Muscle layer of colon (tissue), 2 donors: ENCODE results near the gene PRPF40A.

Source experiments
- H3K27ac ChIP-seq: one replicate; pipeline ENCODE4 v1.7.0; 2013; ENCODE audit warnings: low read depth, mild to moderate bottlenecking, low read length, moderate library complexity
- H3K27me3 ChIP-seq, 2 donors: one replicate each; pipeline ENCODE4 v1.7.0; 2013; ENCODE audit warnings: low read length in 2 of 2, mild to moderate bottlenecking in 2 of 2; ENCODE audit not compliant: insufficient read depth in 2 of 2, control insufficient read depth in 1 of 2
- H3K36me3 ChIP-seq: one replicate; pipeline ENCODE4 v1.7.0; 2013; ENCODE audit warnings: mild to moderate bottlenecking, low read length; ENCODE audit not compliant: insufficient read depth
- H3K4me1 ChIP-seq: one replicate; pipeline ENCODE4 v1.7.0; 2013; ENCODE audit warnings: mild to moderate bottlenecking, low read length; ENCODE audit not compliant: insufficient read depth
- H3K4me3 ChIP-seq, 2 donors: one replicate each; pipeline ENCODE4 v1.7.0; 2013; ENCODE audit warnings: low read length in 2 of 2, low read depth in 1 of 2, mild to moderate bottlenecking in 1 of 2, moderate library complexity in 1 of 2
- H3K9ac ChIP-seq: one replicate; pipeline ENCODE4 v1.7.0; 2013; ENCODE audit warnings: low read length
- H3K9me3 ChIP-seq: one replicate; pipeline ENCODE4 v1.7.0; 2013; ENCODE audit warnings: mild to moderate bottlenecking, low read length
- donor health status: abdominal sarcoma.
- donor health status: Adenocarcinoma of cecum.

The PRPF40A gene

DNA sequence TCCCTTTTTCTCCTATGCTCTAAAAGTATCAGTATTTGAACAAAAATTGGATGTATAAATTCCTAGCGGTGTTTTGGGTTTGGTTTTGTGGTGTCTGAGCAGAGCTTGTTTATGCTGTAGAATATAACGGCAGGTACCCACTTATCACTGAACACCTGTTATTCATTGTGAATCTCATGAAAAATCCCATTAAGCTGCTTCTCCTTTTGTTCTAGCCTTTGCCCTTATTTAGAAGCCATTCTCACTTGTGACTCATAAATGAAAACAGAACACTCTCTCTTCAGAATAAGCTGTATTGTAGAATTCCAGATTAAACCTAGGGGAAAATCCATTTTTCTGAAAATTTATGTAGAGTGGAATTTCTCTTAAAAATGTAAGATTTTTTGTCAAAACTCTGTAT, 104.0 kb downstream of the PRPF40A start:
- peaks cover 12% of the 10 kb centered on the region for H3K36me3 ChIP-seq
- H3K4me3 ChIP-seq, result no peak overlapping the region
- H3K27ac ChIP-seq, result no peak overlapping the region

DNA sequence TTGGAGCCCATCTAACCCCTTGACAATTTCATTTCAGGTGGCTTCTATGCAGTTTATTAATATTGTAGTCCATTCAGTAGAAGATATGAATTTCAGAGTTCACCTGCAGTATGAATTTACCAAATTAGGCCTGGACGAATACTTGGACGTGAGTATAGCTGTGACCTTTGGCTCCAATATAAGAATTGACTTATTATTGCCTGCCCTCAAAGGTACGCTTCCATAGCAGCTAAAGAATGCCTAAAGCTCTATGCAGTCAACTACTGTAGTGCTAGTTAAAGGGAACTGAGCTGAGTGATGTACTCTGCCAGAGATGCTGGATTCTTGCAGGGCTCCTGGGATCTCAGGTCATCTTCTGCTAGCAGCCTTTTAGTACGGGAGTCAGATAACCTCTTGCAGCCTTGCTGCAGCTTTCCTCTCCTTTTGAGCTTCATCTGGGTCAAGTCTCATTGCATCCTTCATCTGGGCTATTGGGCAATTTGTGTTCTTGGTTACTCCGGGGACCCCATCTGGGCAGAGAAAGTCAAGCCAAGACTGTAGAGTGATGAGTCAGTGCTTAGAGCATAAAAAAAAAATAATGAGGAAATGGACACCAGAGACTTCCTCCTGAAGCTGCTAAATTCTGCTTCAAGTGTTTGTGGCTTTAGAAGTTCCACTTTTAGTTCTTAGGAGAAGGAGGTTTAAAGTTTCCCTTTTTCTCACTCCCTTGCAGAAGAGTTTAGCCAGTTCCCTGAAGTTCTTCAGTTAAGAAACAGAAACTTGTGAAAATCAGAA, 105.6 kb downstream of the PRPF40A start:
- no peak overlapping the region for H3K27ac ChIP-seq
- no peak overlapping the region for H3K4me3 ChIP-seq
- H3K4me1 ChIP-seq, result peaks cover 13% of the 10 kb centered on the region
- no peak overlapping the region for H3K9ac ChIP-seq
- H3K36me3 ChIP-seq, result peaks cover 12% of the 10 kb centered on the region
- H3K9me3 ChIP-seq, result no peaks in the 10 kb centered on the region
- H3K27me3 ChIP-seq, result no peaks in the 10 kb centered on the region

More for the DNA sequence above, 104.0 kb downstream of the PRPF40A start:
- Histone ChIP-seq H3K4me1 (peaks cover 13% of the 10 kb centered on the region), H3K9me3 (no peaks in the 10 kb centered on the region), H3K9ac (no peak overlapping the region), H3K27me3 (no peaks in the 10 kb centered on the region)

DNA sequence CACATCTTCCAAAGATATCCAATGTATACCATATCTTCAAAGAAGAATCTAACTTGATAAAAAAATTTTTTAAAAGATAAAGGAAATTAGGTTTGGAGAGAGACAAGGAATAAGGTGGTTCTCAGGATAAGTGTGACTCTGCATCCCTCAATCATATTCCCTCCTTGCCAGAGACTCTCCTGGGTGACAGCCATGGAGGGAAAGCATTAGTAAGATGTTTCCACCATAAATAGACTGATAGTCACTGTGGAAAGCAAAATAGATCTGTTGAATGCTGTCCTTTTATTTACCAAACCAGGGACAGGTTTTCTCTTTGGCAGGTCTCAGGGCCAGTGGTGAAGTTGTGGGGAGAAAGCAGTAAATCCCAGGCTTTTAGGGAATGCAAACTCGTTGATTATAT, 107.6 kb downstream of the PRPF40A start:
- H3K9me3 ChIP-seq, result no peaks in the 10 kb centered on the region
- H3K9ac ChIP-seq, result no peak overlapping the region
- no peaks in the 10 kb centered on the region for H3K27me3 ChIP-seq
- no peak overlapping the region for H3K4me3 ChIP-seq
- H3K27ac ChIP-seq, result no peak overlapping the region
- peaks cover under 1% of the 10 kb centered on the region for H3K36me3 ChIP-seq
- H3K4me1 ChIP-seq, result peaks cover 13% of the 10 kb centered on the region

DNA sequence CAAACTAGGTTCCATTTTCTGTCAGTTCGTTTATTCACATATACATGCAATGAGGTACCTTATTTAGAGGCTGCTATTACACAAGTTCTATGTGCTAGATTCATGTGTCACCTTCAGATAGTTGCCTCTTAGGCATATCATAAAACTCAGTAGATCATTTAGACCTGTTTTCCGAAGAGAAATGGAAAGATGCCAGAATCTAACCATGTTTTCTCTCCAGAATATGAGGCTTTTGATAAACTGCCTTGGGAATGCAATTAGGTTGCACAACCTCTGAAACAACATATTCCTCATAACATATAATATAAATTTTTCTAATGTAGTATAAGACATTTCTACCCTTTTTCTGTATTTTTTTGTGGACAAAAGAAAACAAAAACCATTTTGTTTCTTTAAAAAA, 108.1 kb downstream of the PRPF40A start:
- Histone ChIP-seq H3K27ac (no peak overlapping the region), H3K9me3 (no peaks in the 10 kb centered on the region), H3K4me3 (no peak overlapping the region), H3K27me3 (no peaks in the 10 kb centered on the region), H3K36me3 (no peaks in the 10 kb centered on the region), H3K4me1 (peaks cover 13% of the 10 kb centered on the region), H3K9ac (no peak overlapping the region)

DNA sequence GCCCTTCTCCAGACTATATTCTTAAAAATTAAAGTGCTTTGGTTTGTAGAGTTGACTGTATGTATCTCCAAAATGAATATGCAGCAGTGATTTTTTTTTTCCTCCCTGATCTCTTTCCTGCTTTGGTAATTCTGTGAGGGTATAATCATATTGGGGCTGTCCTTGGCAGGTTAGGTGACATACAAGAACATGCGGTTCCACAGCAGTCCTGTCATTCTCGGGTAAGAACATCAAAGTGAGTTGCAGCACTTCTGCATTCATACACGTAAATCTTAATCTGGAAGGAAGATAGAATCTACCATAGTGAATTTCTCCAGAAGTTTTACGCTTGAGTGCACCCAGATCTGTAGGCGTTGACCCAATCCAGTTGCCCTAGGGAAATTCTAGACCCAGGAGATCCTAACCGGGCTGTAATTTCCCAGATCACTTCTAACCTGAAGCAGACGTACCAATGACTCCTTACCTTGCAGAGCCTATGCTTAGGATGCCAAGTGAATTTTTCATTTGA, 109.4 kb downstream of the PRPF40A start:
- Histone ChIP-seq H3K4me3 (no peak overlapping the region), H3K9ac (no peak overlapping the region), H3K4me1 (peaks cover 10% of the 10 kb centered on the region), H3K36me3 (no peaks in the 10 kb centered on the region), H3K27me3 (no peaks in the 10 kb centered on the region), H3K9me3 (no peaks in the 10 kb centered on the region), H3K27ac (no peak overlapping the region)

- H3K27me3 ChIP-seq, result no peaks in the 10 kb centered on the region
- no peak overlapping the region for H3K27ac ChIP-seq
- no peak overlapping the region for H3K4me3 ChIP-seq
- H3K9me3 ChIP-seq, result no peaks in the 10 kb centered on the region
- no peaks in the 10 kb centered on the region for H3K36me3 ChIP-seq
- H3K4me1 ChIP-seq, result peaks cover 7% of the 10 kb centered on the region
- no peak overlapping the region for H3K9ac ChIP-seq
These were observed 110.3 kb downstream of the PRPF40A start for GRCh38 chr2:152606941-152607340.

DNA sequence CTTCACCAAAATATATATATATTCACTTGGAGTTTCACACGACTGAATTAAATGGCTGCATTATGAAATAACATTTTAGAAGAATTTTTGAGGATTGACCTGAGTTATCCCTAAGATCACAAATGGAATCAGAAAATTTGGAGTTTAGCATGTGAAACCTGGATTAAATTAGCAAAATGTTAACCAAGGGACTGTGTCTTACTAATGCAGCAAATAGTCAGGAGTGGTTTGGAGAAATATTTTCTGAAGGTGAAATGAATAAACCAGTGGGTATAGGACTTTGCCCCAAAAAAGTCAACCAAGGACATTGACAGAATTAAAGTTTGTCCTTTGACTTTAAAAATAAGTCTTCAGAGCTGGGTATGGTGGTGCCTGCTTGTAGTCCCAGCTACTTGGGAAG, 111.2 kb downstream of the PRPF40A start:
- no peak overlapping the region for H3K9ac ChIP-seq
- no peak overlapping the region for H3K27ac ChIP-seq
- no peaks in the 10 kb centered on the region for H3K36me3 ChIP-seq
- H3K4me3 ChIP-seq, result no peak overlapping the region
- no peaks in the 10 kb centered on the region for H3K27me3 ChIP-seq
- no peaks in the 10 kb centered on the region for H3K9me3 ChIP-seq
- no peaks in the 10 kb centered on the region for H3K4me1 ChIP-seq

GRCh38 chr2:152603166-152603565, 114.1 kb downstream of the PRPF40A start:
- H3K4me1 ChIP-seq, result no peaks in the 10 kb centered on the region
- no peak overlapping the region for H3K9ac ChIP-seq
- H3K9me3 ChIP-seq, result no peaks in the 10 kb centered on the region
- no peaks in the 10 kb centered on the region for H3K27me3 ChIP-seq
- H3K27ac ChIP-seq, result no peak overlapping the region
- no peak overlapping the region for H3K4me3 ChIP-seq
- H3K36me3 ChIP-seq, result no peaks in the 10 kb centered on the region

DNA sequence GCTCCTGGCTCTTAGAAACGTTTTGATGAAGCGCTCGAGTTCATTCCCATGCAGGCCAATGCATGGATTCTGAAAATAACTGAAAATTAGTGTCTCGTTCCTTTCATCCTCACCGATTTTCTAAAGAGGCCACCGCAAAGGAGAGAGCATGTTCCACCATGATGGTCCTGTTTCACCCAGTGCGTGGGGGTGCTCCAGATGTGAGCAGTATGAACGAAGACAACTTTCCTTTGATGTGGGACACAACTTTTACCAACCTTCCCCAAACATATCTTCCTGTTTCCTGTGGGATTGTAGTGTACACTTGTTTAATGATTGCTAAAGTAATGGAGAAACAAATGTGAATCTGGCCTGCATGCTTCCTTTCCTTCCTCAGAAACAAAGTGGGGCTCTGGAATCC, 114.5 kb downstream of the PRPF40A start:
- Histone ChIP-seq H3K27ac (no peak overlapping the region), H3K4me3 (no peak overlapping the region), H3K9ac (no peak overlapping the region), H3K36me3 (no peaks in the 10 kb centered on the region), H3K9me3 (no peaks in the 10 kb centered on the region), H3K4me1 (no peaks in the 10 kb centered on the region), H3K27me3 (no peaks in the 10 kb centered on the region)
